ENCODE data around the gene HDGF.

Gene HDGF

GRCh38 chr1:156725683-156726280 lies 25.7 kb downstream of the HDGF start:
- peak; percentile 55 for DNase-seq (ENCODE audit: low read depth)

DNA sequence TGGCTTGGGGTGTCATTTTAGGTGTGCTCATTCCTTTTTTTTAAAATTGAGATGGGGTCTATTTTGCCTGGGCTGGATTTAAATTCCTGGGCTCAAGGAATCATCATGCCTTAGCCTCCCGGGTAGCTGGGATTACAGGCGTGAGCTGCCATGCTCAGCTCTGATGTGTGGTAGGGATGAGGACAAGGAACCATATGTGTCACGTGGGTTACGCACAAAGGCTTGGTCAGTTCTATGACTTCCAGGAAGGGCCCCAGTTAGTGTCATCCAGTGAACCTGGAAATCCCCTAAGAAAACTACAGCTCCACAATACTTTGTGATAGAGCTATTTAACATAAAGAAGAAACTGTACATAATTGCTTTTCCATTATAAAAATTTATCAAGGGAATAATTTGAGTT lies 29.9 kb downstream of the HDGF start:
- DNase-seq (ENCODE audit: low read depth) = no peak

- no peak for DNase-seq (ENCODE audit: low read depth)
Measured at GRCh38 chr1:156721131-156721530, 30.3 kb downstream of the HDGF start.

DNA sequence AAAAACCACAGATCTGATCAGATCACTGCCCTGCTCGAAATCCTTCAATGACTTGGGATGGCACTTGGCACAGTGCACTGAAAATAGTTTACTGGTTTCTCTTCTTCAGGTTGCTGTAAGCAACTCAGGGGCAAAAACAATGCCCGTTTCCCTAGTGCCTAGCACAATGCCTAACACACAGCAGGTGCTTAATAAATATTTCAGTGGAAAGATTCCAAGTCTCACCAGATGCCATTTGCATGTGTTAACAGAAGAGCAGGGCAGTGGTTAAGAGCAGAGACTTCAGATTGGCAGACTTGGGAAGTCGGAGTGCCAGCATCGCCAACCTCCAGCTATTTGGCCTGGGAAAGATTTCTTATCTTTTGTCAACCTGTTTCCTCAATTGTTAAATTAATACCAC lies 34.1 kb downstream of the HDGF start:
- no peak for DNase-seq (ENCODE audit: low read depth)

DNA sequence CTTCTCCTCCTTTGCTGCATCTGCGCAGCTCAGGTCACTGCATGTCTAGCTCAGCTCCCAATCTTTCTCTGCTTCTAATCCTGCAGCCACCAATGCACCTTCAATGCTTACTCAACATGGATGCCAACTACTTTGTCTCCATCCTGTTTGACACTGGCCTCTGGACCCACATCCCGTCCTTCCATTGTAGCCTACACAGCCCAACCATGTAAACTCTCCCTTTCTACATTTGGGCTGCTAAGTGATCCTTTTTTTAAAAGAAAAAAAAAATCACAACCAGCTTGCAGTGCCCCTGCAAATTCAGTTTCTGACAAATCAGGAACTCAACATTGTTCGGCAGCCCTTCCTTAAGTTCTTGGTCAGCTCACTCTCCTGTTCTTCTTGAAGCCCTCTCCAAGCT lies 36.6 kb downstream of the HDGF start:
- no peak for DNase-seq (ENCODE audit: low read depth)

DNA sequence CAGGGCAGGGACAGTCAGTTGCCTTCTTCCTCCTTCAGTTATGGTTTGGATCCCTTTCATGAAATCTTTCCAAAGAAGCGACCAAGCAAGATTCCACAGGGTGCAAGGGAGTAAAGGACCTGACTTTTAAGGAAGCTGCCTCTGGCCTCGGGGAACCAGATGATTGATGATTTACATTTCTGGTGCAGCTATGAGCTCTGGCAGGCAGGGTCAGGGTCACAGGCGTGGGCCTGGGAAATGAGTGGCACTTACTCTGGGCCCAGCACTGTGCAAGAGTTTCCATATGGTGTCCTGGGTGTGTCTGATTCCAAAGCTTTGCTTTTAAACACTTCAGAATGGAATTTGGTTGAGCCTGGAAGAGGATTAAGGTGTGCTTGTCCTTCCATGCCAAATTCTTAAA lies 38.8 kb downstream of the HDGF start:
- DNase-seq (ENCODE audit: low read depth) = no peak

DNA sequence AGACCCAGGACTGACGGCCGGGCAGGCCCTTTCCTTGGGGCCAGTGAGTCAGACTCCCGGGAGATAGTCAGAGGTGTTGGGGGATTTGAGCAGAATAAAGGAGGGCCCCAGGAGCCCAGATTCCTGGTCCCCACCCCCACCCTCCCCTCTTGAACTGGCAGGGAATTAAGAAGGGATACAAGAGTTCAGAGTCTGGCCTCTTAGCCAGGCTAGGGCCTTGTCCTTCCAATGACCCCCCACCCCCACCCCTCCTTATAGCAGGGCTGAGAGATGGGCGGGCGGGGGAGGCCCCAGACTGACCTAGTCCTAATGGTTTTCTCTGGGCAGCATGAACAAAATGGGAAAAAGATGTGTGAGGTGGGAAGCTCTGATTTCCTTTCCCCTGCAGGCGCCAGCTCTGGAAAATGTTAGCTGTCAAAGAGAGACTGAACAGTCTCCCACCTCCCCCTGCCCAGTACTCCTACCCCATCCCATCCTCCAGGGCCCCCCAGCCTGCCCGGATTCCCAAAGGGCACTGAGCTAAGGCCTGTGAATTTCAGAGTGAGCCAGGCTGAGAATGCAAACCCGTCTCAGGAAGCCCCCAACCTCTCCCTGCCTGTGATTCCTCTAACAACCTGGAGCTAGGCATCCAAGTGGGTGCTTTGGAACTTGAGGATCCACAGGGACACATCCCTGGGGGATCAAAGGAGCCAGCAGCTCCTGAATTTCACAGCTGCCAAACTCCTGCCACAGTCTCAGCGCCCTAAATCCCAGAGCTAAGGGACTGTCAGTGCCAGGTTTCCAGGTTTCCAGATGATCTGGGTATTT lies 40.3 kb downstream of the HDGF start:
- DNase-seq (ENCODE audit: low read depth) = no peak

GRCh38 chr1:156709757-156710489 lies 41.6 kb downstream of the HDGF start:
- DNase-seq (ENCODE audit: low read depth) = no peak

DNA sequence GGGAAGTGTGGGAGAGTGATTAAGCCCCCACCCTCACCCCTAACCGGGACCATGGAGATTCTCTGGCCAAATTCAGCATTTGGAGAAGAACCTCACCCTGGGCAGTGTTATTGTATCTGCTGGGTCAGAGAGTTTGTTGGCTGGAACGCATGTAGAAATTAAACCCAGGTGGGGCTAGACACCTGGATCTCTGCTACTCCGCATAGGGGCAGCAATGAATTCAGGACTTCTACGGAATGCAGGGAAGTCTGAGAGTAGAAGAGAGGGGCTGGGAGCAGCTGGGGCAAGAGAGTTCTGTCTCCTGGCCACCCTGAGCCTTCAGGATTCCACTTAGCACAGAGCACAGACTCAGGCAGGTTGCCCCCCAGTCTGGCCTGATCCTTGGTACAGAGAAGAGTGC lies 42.4 kb downstream of the HDGF start:
- DNase-seq (ENCODE audit: low read depth) = no peak

DNA sequence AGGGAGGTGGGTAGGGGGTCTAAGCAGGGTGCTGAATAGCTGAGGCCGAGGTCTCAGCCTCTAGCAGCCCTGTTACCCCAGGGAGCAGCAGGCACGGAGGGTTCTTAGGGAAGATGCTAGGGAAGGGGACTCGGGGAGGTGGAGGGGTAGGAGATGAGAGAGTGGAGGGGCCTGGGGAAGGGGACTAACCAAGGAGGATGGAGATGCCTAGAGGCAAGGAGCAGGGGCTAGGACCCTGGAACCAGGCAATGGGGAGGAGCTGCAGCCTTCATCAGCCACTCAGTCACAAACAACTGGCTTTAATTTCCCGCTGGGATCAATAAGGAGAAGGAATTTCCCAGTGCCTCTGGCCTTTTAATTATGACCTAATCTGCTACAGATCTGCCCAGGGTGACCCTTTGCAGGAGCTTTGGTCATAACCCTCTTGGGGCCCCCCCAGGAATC lies 43.2 kb downstream of the HDGF start:
- DNase-seq (ENCODE audit: low read depth) = no peak

DNA sequence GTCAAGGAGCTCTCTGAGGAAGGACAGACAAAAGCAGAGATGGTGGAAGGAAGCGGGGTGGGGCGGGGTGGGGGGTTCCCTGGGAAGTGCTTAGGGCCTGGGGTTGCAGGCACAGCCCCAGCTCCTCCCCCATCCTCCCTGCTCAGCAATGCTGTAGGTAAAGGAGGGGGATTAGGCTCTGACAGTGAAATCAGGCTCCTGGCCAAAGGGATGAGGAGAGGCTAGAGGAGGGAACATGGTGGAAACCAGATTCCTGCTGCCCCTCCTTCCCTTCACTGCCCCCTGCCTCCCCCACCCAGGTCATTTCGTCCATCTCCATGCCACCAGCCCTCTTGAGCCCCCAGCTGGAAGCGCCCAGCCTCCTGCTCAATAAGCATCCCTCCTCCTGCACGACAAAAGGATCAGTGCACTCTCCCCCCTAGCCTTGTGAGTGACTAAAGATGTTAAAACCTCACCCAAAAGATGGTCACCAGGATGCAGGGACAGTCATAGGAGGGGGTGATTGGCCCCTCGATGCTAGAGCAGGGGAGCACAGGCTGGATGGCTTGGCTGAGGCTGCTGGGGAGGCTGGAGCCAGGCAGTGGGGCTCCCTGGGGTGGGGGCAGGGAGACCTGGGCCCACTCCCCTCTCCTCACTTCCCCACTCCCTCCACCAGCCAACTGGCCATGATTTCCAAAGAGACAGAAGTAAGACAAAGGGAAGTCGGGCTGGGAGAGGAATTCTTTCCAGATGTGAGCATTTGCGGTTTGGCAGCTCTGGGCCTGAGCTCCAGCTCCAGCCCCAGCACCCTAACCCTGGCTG lies 43.9 kb downstream of the HDGF start:
- no peak for DNase-seq (ENCODE audit: low read depth)

- no peak for DNase-seq (ENCODE audit: low read depth)
Measured at GRCh38 chr1:156706657-156707416, 44.6 kb downstream of the HDGF start.

DNA sequence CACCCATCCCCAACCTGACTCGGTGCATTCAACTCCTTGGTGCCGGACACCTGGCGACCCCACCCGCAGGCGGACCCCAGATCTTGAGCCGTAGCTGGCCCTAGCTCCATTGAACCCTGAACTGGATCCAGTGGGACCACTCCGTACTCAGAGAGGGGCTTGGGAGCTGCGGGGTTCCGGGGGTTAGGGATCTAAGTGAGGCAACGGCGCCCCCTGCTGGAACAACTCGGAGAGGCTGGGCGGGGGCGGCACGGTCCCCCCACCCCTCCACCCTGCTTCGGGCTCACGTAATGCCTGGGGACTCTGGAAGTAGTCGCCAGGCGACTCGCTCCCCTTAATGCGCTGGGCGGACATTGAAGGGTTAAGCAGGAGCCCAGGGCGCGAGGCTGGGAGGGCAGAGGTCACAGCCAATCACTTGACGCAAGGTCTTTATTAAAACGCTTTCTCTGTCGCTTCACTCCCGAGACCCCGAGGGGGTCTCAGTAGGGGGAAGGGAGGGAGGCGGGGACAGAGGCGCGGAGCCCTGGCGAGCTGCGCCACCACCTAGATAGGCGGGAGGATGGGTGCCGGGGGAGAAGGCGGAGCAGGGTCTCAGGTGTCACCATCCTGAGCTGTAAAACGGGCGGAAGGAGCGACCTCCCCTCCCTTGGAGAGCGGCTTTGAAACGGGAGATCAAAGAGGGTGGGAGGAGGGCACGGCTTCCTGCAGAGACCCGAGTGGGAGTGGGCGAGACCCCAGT lies 45.4 kb downstream of the HDGF start:
- peak; percentile 61 for DNase-seq (ENCODE audit: low read depth)

- DNase-seq (ENCODE audit: low read depth) = no peak
Measured at GRCh38 chr1:156705321-156705917, 46.1 kb downstream of the HDGF start, which contains the start of gene CRABP2. TSS of gene CRABP2 (minus strand) at chr1:156705583. CDS start at chr1:156705446, 137 bp downstream.

GRCh38 chr1:156704930-156705320 lies 46.5 kb downstream of the HDGF start:
- DNase-seq (ENCODE audit: low read depth) = no peak

DNA sequence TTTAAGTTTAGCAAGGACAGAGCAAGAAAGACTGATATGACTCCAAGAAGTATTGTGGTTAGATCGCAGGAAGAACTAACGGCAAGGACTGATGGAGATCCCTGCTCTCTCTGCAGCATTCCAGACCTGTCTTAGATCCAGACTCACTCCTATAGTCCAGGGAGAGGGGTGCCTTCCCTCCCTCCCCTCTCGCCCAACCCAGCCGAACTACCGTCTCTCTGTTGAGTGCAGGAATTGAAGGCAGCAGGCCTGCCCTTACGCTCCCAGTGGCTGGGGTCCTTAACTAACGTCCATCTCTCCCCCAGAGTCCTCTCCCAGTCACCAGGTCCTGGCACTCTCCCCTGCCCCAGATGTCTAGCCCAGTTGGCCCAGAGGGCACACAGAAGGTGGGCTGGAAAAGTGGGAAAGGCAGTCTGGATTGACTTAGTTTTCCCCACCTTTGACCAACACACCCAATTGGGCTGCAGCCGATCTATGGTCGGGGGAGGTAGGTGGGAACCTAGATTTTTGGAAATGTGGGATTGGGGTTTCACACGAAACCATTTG lies 47.2 kb downstream of the HDGF start:
- DNase-seq (ENCODE audit: low read depth) = no peak

- DNase-seq (ENCODE audit: low read depth) = no peak
Measured at GRCh38 chr1:156703741-156704140, 47.7 kb downstream of the HDGF start.

DNA sequence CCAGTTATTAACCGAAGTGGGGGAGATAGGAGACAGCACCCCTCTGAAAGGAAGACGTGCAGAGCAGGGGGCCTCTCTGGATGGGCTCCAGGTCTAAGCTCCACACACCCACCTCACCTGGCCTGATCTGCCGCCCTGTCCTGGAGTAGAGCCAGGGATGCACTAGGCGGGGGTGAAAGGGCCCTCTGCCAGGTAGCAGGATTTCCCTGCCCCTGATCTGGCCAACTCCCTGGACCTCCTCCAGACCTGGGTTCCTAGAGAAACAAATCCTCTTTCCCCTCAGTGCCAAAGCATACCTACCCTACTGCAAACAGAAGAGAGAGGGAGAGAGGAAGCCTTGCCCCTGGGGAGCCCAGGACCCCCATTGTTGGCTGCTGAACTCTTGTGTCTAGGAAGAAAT lies 48.1 kb downstream of the HDGF start:
- no peak for DNase-seq (ENCODE audit: low read depth)

DNA sequence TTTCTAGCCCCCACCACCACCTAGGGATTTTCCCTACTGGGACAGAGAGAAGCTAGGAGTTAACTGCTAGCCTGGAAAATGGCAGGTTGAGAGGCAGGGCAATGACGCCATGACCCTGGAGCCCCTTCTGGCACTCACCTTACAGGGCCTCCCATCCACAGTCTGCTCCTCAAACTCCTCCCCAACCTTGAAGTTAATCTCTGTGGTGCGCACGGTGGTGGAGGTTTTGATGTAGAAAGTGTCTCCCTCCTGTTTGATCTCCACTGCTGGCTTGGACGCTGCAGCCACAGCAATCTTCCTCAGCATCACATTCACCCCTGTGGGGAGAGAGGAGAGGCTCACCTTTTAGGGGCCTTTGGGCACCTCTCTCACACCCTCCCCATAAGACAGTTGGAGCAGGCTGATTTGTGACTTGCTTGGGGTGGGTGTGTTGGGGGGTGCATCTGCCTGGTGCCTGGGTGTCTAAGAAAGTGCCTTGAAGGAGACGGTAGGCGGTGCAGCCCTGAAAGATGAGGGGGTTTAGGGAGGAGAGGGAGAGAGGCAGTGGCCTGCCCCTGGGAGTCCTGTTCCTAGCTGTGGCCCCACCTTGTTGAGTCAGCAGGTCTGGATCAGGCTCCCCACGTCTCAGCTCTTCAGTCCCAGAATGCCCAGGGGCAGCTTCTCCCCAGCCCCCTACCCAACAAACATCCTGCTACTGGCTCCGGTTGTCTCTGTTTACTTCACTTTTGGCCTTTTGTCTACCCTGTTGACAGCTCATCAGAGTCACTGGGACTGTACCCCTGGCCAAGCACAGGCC lies 50.5 kb downstream of the HDGF start:
- DNase-seq (ENCODE audit: low read depth) = no peak
